Measurements from ENCODE around the gene SELP. TPM values are rescaled to one million over a fixed set of nuclear protein-coding genes. Genes with fewer than 3 reads are reported as not detected.

Gene SELP
- total and polyA plus RNA-seq, 2 of the 13 experiments (the other 11 are each of a cell fraction or from before 2014, with no cell fraction given), result 0.11 TPM; not detected in 1

DNA sequence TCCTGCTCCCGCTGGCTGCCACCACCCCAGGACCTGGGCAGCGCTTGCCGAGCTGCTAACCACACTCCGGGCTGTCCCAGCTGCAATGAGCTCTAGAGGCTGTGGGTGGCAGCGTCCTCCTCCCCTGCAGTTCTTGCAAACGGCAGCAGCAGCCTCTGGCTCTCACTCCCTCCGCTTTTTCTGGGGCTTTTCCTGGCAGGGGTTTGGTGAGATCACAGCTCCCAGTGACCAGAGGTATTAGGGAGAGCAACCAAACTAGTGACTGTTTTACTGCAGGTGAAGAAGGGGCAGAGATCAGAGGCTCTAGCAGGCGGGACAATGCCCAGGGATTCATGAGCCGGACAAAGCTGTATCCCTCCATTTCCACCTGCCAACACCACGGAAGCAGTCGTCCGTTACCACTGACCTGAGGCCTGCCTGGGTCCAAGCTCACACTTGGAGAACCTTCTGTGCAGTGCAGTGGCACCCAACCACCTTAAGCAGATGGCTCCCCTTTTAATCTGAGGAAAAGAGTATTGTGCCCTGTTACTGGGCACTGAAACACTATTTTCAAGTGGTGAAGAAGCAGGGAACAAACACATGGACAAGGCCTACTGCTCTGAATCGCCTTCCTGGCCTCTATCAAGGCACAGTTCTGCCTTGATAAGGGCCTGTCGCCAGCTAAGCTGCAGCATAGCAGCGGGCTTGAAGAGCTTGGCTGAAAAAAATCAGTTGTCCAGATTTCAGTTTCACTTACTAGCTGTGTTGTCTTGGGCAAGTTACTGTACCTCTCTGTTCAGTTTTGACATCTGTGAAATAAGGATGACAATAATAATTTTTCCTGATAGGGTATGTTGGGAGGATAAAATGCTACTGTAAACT, 43.3 kb downstream of the SELP start, which contains the start of gene F5 (continued):
- TF ChIP-seq, protein P1, sequence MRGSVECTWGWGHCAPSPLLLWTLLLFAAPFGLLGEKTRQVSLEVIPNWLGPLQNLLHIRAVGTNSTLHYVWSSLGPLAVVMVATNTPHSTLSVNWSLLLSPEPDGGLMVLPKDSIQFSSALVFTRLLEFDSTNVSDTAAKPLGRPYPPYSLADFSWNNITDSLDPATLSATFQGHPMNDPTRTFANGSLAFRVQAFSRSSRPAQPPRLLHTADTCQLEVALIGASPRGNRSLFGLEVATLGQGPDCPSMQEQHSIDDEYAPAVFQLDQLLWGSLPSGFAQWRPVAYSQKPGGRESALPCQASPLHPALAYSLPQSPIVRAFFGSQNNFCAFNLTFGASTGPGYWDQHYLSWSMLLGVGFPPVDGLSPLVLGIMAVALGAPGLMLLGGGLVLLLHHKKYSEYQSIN (CRISPR knock-in tag; IDR thresholded peaks at IDR 0.05; ENCODE audit: borderline replicate concordance), result no peak
- TF ChIP-seq ZFP36L2 (CRISPR knock-in tag; IDR thresholded peaks at IDR 0.05), result no peak
- TF ChIP-seq, protein P2, sequence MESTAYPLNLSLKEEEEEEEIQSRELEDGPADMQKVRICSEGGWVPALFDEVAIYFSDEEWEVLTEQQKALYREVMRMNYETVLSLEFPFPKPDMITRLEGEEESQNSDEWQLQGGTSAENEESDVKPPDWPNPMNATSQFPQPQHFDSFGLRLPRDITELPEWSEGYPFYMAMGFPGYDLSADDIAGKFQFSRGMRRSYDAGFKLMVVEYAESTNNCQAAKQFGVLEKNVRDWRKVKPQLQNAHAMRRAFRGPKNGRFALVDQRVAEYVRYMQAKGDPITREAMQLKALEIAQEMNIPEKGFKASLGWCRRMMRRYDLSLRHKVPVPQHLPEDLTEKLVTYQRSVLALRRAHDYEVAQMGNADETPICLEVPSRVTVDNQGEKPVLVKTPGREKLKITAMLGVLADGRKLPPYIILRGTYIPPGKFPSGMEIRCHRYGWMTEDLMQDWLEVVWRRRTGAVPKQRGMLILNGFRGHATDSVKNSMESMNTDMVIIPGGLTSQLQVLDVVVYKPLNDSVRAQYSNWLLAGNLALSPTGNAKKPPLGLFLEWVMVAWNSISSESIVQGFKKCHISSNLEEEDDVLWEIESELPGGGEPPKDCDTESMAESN (CRISPR knock-in tag; conservative IDR thresholded peaks at IDR 0.05), result peak; percentile 29; the same call in 1 of the 2 replicates
- no peak for TF ChIP-seq ETV6 (CRISPR knock-in tag; conservative IDR thresholded peaks at IDR 0.05)
- TF ChIP-seq ZNF333 (CRISPR knock-in tag; IDR thresholded peaks at IDR 0.05; ENCODE audit: borderline replicate concordance), result no peak
- TF ChIP-seq ATF7-NPFF (CRISPR knock-in tag; IDR thresholded peaks at IDR 0.05; ENCODE audit: low read depth), result no peak; the same call in 1 of the 2 replicates
- TF ChIP-seq ARNT (IDR thresholded peaks at IDR 0.05), result no peak
- TF ChIP-seq TEAD2 (CRISPR knock-in tag; IDR thresholded peaks at IDR 0.05), result no peak
- peak; percentile 80; the same call in 1 of the 2 replicates for TF ChIP-seq TOPORS (CRISPR knock-in tag; IDR thresholded peaks at IDR 0.05)
- no peak for TF ChIP-seq ZNF562 (CRISPR knock-in tag; IDR thresholded peaks at IDR 0.05; ENCODE audit: borderline replicate concordance)
- TF ChIP-seq ZNF672 (CRISPR knock-in tag; IDR thresholded peaks at IDR 0.05), result no peak
- TF ChIP-seq SAP130 (CRISPR knock-in tag; IDR thresholded peaks at IDR 0.05; ENCODE audit: low read depth), result peak; percentile 92
- no peak for TF ChIP-seq ZNF446 (CRISPR knock-in tag; IDR thresholded peaks at IDR 0.05)
- TF ChIP-seq ZNF792 (CRISPR knock-in tag; IDR thresholded peaks at IDR 0.05), result peak; percentile 68
- peak; percentile 70 for TF ChIP-seq SOX5 (CRISPR knock-in tag; IDR thresholded peaks at IDR 0.05; ENCODE audit: borderline replicate concordance)
- no peak for TF ChIP-seq ZSCAN22 (CRISPR knock-in tag; IDR thresholded peaks at IDR 0.05)
- no peak for TF ChIP-seq ZNF343 (CRISPR knock-in tag; IDR thresholded peaks at IDR 0.05)
- TF ChIP-seq ZNF678 (CRISPR knock-in tag; IDR thresholded peaks at IDR 0.05), result no peak
- TF ChIP-seq, protein P3, sequence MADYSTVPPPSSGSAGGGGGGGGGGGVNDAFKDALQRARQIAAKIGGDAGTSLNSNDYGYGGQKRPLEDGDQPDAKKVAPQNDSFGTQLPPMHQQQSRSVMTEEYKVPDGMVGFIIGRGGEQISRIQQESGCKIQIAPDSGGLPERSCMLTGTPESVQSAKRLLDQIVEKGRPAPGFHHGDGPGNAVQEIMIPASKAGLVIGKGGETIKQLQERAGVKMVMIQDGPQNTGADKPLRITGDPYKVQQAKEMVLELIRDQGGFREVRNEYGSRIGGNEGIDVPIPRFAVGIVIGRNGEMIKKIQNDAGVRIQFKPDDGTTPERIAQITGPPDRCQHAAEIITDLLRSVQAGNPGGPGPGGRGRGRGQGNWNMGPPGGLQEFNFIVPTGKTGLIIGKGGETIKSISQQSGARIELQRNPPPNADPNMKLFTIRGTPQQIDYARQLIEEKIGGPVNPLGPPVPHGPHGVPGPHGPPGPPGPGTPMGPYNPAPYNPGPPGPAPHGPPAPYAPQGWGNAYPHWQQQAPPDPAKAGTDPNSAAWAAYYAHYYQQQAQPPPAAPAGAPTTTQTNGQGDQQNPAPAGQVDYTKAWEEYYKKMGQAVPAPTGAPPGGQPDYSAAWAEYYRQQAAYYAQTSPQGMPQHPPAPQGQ (CRISPR knock-in tag; IDR thresholded peaks at IDR 0.05; ENCODE audit: borderline replicate concordance), result no peak
- TF ChIP-seq, protein P4, sequence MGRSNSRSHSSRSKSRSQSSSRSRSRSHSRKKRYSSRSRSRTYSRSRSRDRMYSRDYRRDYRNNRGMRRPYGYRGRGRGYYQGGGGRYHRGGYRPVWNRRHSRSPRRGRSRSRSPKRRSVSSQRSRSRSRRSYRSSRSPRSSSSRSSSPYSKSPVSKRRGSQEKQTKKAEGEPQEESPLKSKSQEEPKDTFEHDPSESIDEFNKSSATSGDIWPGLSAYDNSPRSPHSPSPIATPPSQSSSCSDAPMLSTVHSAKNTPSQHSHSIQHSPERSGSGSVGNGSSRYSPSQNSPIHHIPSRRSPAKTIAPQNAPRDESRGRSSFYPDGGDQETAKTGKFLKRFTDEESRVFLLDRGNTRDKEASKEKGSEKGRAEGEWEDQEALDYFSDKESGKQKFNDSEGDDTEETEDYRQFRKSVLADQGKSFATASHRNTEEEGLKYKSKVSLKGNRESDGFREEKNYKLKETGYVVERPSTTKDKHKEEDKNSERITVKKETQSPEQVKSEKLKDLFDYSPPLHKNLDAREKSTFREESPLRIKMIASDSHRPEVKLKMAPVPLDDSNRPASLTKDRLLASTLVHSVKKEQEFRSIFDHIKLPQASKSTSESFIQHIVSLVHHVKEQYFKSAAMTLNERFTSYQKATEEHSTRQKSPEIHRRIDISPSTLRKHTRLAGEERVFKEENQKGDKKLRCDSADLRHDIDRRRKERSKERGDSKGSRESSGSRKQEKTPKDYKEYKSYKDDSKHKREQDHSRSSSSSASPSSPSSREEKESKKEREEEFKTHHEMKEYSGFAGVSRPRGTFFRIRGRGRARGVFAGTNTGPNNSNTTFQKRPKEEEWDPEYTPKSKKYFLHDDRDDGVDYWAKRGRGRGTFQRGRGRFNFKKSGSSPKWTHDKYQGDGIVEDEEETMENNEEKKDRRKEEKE (IDR thresholded peaks at IDR 0.05), result no peak

Data from HepG2 (cell line).